T-helper 2 cell (primary cell): ENCODE results near the gene TAS2R4.
"Not testable (repeated sequence)": the region's sequence is repeated elsewhere in the genome, so short reads cannot be mapped to it uniquely, and the experiment has no call there.

Experiments
- DNase-seq, 5 experiments: peaks; one replicate each; pipeline versions ENCODE4 v3.0.0 to v3.0.0-alpha.2; 2012 to 2022
- total RNA-seq, 2 donors: gene quantifications; one replicate each; lab custom pipeline; 2026; lab: John Stamatoyannopoulos, UW

Gene TAS2R4
- 0.62 to 0.81 reads per million in 2 donors for total RNA-seq

GRCh38 chr7:141776374-141776773 lies at the start of gene TAS2R4:
TSS of gene TAS2R4 (plus strand) at chr7:141776674. CDS start at chr7:141778489, 1,815 bp downstream.
- no peak for DNase-seq

GRCh38 chr7:141729020-141729419 lies 47.5 kb upstream of the TAS2R4 start:
- DNase-seq = no peak

GRCh38 chr7:141731476-141732149 lies 44.9 kb upstream of the TAS2R4 start:
- DNase-seq = no peak

- DNase-seq = peak in 3 of 5 experiments; percentile 5 to 48 (median 45)
Measured at GRCh38 chr7:141737118-141737835, 39.2 kb upstream of the TAS2R4 start.

GRCh38 chr7:141737836-141738591 lies 38.5 kb upstream of the TAS2R4 start, which contains the start of gene SSBP1:
TSS of gene SSBP1 (plus strand) at chr7:141738358. CDS start at chr7:141739167, 809 bp downstream.
- peak; percentile 65 to 99 (median 88) for DNase-seq

GRCh38 chr7:141738592-141739013 lies 37.9 kb upstream of the TAS2R4 start:
- no peak for DNase-seq

- DNase-seq = no peak
Measured at GRCh38 chr7:141739250-141739649, 37.2 kb upstream of the TAS2R4 start.

GRCh38 chr7:141742229-141742628 lies 34.2 kb upstream of the TAS2R4 start:
- DNase-seq = no peak

GRCh38 chr7:141744131-141744530 lies 32.3 kb upstream of the TAS2R4 start:
- DNase-seq = no peak

- DNase-seq = no peak
Measured at GRCh38 chr7:141748396-141748795, 28.1 kb upstream of the TAS2R4 start.

GRCh38 chr7:141751904-141752303 lies 24.6 kb upstream of the TAS2R4 start:
- peak in 1 of 5 experiments; percentile 47 for DNase-seq

- DNase-seq = no peak
Measured at GRCh38 chr7:141752634-141753033, 23.8 kb upstream of the TAS2R4 start.

- peak in 1 of 5 experiments; percentile 19 for DNase-seq
Measured at GRCh38 chr7:141754939-141755338, 21.5 kb upstream of the TAS2R4 start.

- no peak for DNase-seq
Measured at GRCh38 chr7:141763797-141764196, 12.7 kb upstream of the TAS2R4 start, which contains the start of gene TAS2R3. TSS of gene TAS2R3 (plus strand) at chr7:141764097. CDS start at chr7:141764159, 62 bp downstream.

GRCh38 chr7:141770083-141770583 lies 6.3 kb upstream of the TAS2R4 start:
- DNase-seq = not testable (repeated sequence)

- peak in 2 of 5 experiments; percentile 1 to 60 for DNase-seq
Measured at GRCh38 chr7:141785706-141786552, 9.5 kb downstream of the TAS2R4 start.

GRCh38 chr7:141788296-141788695 lies 11.8 kb downstream of the TAS2R4 start:
- no peak for DNase-seq

GRCh38 chr7:141789917-141790316 lies 13.4 kb downstream of the TAS2R4 start, which contains the start of gene TAS2R5:
TSS of gene TAS2R5 (plus strand) at chr7:141790217. CDS start at chr7:141790362, 145 bp downstream.
- no peak for DNase-seq

GRCh38 chr7:141792526-141792925 lies 16.1 kb downstream of the TAS2R4 start:
- no peak for DNase-seq

GRCh38 chr7:141820067-141820466 lies 43.6 kb downstream of the TAS2R4 start:
- DNase-seq = no peak

GRCh38 chr7:141822432-141822831 lies 46.0 kb downstream of the TAS2R4 start:
- DNase-seq = not testable (repeated sequence)
